Ishikawa (cell line): ENCODE results near the gene CUL4A.

Experiments
- CEBPB ChIP-seq: IDR thresholded peaks from 2 replicates; pipeline ENCODE4 v1.6.1; 2012
- CREB1 ChIP-seq: IDR thresholded peaks from 2 replicates; pipeline ENCODE4 v1.6.1; 2012; ENCODE audit warnings: low read depth
- EGR1 ChIP-seq: IDR thresholded peaks from 2 replicates; pipeline ENCODE4 v1.6.1; 2012
- EP300 ChIP-seq: IDR thresholded peaks from 2 replicates; pipeline ENCODE4 v1.6.1; 2012; ENCODE audit warnings: borderline replicate concordance
- FOXM1 ChIP-seq: IDR thresholded peaks from 2 replicates; pipeline ENCODE4 v1.6.1; 2012; ENCODE audit warnings: low read depth, borderline replicate concordance
- NFIC ChIP-seq: IDR thresholded peaks from 2 replicates; pipeline ENCODE4 v1.6.1; 2012
- RAD21 ChIP-seq: IDR thresholded peaks from 2 replicates; pipeline ENCODE4 v1.6.1; 2012; ENCODE audit warnings: low read depth
- TAF1 ChIP-seq: IDR thresholded peaks from 2 replicates; pipeline ENCODE4 v1.6.1; 2012; ENCODE audit warnings: low read depth, mild to moderate bottlenecking
- ZBTB7A ChIP-seq: IDR thresholded peaks from 2 replicates; pipeline ENCODE4 v1.6.1; 2012; ENCODE audit warnings: low read depth
- TF ChIP-seq, protein P1 (sequence below): IDR thresholded peaks from 2 replicates; pipeline ENCODE4 v1.6.1; 2012; ENCODE audit warnings: low read depth, mild to moderate bottlenecking
- TF ChIP-seq, protein P2 (sequence below): IDR thresholded peaks from 2 replicates; pipeline ENCODE4 v1.6.1; 2012

DNA sequence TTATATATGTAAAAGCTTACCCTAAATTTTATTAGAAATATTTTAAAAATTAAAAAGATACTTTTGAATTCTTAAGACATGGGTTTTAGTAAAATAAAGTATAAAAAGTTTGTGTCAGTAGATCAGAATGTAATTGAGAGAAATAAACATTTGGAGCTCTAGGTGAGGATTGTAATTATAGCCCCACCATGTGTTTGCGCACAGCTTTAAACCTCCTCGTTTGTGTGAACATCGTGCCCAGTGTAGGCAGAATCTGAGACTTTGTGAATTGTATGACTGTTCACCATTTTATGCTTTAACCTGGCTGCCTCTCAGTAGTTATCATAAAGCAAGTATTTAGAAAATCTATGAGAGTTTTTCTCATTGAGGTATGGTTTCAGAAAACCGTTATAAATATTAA lies 29.1 kb downstream of the CUL4A start:
- TF ChIP-seq ZBTB7A = no peak
- TF ChIP-seq CEBPB = no peak
- TF ChIP-seq, protein P1, sequence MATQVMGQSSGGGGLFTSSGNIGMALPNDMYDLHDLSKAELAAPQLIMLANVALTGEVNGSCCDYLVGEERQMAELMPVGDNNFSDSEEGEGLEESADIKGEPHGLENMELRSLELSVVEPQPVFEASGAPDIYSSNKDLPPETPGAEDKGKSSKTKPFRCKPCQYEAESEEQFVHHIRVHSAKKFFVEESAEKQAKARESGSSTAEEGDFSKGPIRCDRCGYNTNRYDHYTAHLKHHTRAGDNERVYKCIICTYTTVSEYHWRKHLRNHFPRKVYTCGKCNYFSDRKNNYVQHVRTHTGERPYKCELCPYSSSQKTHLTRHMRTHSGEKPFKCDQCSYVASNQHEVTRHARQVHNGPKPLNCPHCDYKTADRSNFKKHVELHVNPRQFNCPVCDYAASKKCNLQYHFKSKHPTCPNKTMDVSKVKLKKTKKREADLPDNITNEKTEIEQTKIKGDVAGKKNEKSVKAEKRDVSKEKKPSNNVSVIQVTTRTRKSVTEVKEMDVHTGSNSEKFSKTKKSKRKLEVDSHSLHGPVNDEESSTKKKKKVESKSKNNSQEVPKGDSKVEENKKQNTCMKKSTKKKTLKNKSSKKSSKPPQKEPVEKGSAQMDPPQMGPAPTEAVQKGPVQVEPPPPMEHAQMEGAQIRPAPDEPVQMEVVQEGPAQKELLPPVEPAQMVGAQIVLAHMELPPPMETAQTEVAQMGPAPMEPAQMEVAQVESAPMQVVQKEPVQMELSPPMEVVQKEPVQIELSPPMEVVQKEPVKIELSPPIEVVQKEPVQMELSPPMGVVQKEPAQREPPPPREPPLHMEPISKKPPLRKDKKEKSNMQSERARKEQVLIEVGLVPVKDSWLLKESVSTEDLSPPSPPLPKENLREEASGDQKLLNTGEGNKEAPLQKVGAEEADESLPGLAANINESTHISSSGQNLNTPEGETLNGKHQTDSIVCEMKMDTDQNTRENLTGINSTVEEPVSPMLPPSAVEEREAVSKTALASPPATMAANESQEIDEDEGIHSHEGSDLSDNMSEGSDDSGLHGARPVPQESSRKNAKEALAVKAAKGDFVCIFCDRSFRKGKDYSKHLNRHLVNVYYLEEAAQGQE = no peak
- TF ChIP-seq EP300 = no peak
- TF ChIP-seq FOXM1 = no peak
- peak; percentile 10; the same call in 1 of the 2 replicates for TF ChIP-seq RAD21
- no peak for TF ChIP-seq CREB1
- TF ChIP-seq TAF1 = no peak
- no peak for TF ChIP-seq NFIC
- no peak for TF ChIP-seq EGR1
- TF ChIP-seq, protein P2, sequence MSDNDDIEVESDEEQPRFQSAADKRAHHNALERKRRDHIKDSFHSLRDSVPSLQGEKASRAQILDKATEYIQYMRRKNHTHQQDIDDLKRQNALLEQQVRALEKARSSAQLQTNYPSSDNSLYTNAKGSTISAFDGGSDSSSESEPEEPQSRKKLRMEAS = no peak
